ENCODE measurements around the gene EDN3. TPM values are rescaled to one million over a fixed set of nuclear protein-coding genes. Genes with fewer than 3 reads are reported as not detected.

EDN3 gene
- total RNA-seq: not detected in 2 replicates

DNA sequence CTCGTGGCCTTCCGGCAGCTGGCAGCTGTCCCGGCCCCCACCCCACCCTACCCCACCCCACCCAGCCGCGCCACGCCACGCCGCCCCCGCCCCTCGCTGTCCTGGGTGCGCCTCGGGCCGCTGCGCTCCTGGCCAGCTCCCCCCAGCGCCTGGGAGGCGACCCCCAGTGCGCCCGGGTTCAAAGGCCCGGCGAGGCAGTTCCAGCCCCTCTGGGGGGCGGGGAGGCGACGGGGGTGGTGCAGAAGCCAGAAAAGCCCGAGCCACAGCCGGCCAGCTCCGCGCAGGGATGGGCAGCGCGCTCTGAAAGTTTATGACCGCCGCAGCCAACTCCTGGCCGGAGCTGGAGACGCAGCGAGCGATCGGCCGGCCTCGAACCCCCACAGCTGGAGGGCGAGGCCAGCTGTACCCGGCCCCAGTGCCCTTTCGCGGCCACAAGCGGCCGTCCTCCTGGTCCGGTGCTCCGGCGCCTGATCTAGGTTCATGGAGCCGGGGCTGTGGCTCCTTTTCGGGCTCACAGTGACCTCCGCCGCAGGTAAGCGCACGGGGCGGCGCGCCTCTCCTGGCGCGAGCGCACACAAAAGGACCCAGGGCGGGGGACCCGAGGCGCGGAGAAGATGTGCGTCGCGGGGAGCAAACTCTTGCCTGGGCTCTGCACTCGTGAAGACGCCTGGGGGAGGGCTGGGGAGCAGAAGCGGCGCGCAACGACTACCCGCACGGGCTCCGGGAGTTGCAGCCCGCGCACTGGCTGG lies at the start of gene EDN3:
Gene EDN3, plus strand, starts transcription at position 279 of the 749 bp plus-strand sequence. Its CDS starts 202 bp downstream, at position 481.
- Mint-ChIP-seq H3K9me3 (no peaks in the 10 kb centered on the region), H3K27ac (no peak within 1 kb of the TSS), H3K27me3 (ENCODE audit: insufficient read depth) (peaks cover 60% of the 10 kb centered on the region), H3K36me3 (ENCODE audit: low read depth) (no peaks in the 10 kb centered on the region), H3K4me1 (ENCODE audit: low read depth) (no peaks in the 10 kb centered on the region), H3K4me3 (no peak within 1 kb of the TSS)
- intact Hi-C loops (cut with micrococcal nuclease): no loop called here
- no peak for DNase-seq (ENCODE audit: low spot score)

GRCh38 chr20:59253325-59253724 lies 47.1 kb upstream of the EDN3 start:
- H3K36me3 Mint-ChIP-seq (ENCODE audit: low read depth): peaks cover 44% of the 10 kb centered on the region

DNA sequence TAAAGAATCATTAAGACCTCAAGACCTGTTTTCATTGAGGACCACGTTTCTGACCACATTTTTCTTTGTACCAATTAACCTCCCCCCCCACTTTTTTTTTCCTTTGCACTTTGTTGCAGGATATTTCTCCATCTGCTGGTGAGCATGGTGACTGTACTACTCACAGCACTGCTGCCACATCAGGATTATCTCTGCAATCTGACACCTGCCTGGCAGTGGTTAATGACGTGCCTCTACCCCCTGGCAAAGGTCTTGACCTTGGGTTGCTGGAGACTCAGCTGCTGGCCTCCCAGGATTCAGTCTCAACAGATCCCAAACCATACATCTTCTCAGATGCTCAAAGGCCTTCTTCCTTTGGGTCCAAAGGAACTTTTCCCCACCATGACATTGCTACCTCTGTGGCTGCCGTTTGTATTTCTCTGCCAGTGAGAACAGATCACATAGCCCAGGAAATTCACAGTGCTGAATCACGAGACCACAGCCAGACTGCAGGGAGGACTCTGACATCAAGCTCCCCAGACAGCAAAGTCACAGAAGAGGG lies 46.6 kb upstream of the EDN3 start:
- peak; percentile 27 for DNase-seq (ENCODE audit: low spot score)
- Mint-ChIP-seq H3K4me1 (ENCODE audit: low read depth) (peaks cover 48% of the 10 kb centered on the region), H3K27me3 (ENCODE audit: insufficient read depth) (peaks cover 3% of the 10 kb centered on the region), H3K9me3 (peaks cover 24% of the 10 kb centered on the region), H3K4me3 (peak overlapping the region; percentile 72), H3K27ac (peak overlapping the region; percentile 91), H3K36me3 (ENCODE audit: low read depth) (peaks cover 44% of the 10 kb centered on the region)
- intact Hi-C loops (cut with micrococcal nuclease): loop anchor here (1.0 to 5.0 kb wide), 2 partner anchors 92 to 166 kb away; partner anchors contain the start of gene ZNF831

More at GRCh38 chr20:59253325-59253724, 47.1 kb upstream of the EDN3 start:
- Mint-ChIP-seq H3K27me3 (ENCODE audit: insufficient read depth) (peaks cover 1% of the 10 kb centered on the region), H3K27ac (peak overlapping the region; percentile 91), H3K4me1 (ENCODE audit: low read depth) (peaks cover 42% of the 10 kb centered on the region), H3K9me3 (peaks cover 24% of the 10 kb centered on the region), H3K4me3 (peak overlapping the region; percentile 72)
- no peak for DNase-seq (ENCODE audit: low spot score)
- intact Hi-C loops (cut with micrococcal nuclease): loop anchor here (1.0 to 5.0 kb wide), 2 partner anchors 91 to 165 kb away; partner anchors contain the start of gene ZNF831

DNA sequence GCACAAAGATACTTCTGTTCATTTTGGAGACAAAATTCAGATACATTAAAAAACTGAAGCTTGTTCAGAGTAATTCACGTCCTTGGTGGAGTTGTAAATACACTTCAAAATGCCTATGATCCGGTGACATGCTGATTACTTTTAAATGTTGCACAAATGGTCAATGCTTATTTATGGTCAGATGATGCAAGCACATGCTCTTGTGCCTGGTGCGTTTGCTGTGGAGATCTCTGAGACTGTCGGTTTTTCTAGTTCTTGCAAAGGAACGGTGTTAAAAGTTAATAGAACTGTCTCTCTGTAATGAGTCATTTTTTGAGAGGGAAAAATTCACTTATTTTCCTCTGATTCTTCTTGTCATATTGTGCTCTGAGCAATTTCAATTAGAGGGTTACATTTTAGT lies 45.2 kb upstream of the EDN3 start:
- H3K27me3 Mint-ChIP-seq (ENCODE audit: insufficient read depth): peaks cover 7% of the 10 kb centered on the region
- intact Hi-C loops (cut with micrococcal nuclease): no loop called here
- H3K4me1 Mint-ChIP-seq (ENCODE audit: low read depth): peaks cover 54% of the 10 kb centered on the region
- no peak overlapping the region for H3K4me3 Mint-ChIP-seq
- peaks cover 23% of the 10 kb centered on the region for H3K9me3 Mint-ChIP-seq
- peaks cover 38% of the 10 kb centered on the region for H3K36me3 Mint-ChIP-seq (ENCODE audit: low read depth)
- no peak for DNase-seq (ENCODE audit: low spot score)
- H3K27ac Mint-ChIP-seq: no peak overlapping the region

DNA sequence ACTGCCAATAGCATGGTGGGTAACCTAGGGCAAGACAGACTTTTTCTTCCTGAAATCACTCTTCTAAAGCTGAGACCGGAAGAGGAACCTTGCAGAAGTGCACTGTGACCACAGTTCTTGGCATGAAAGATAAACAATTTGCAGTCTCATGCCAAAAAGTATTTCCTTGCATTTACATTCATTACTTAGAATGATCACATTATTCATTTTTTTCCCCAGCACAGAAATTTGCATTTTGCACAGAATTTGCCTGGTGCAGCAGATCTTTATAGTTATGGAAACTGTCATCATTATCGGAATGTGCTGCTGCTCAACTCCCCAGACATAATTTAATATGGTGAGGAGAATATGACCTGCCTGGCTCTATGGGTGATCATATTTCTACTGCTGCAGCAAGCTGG lies 42.2 kb upstream of the EDN3 start:
- peaks cover 10% of the 10 kb centered on the region for H3K27me3 Mint-ChIP-seq (ENCODE audit: insufficient read depth)
- H3K27ac Mint-ChIP-seq: peak overlapping the region; percentile 62
- H3K4me3 Mint-ChIP-seq: peak overlapping the region; percentile 35
- H3K36me3 Mint-ChIP-seq (ENCODE audit: low read depth): peaks cover 12% of the 10 kb centered on the region
- H3K9me3 Mint-ChIP-seq: no peaks in the 10 kb centered on the region
- DNase-seq (ENCODE audit: low spot score): no peak
- intact Hi-C loops (cut with micrococcal nuclease): no loop called here
- peaks cover 32% of the 10 kb centered on the region for H3K4me1 Mint-ChIP-seq (ENCODE audit: low read depth)

- no peak overlapping the region for H3K4me3 Mint-ChIP-seq
- H3K9me3 Mint-ChIP-seq: no peaks in the 10 kb centered on the region
- intact Hi-C loops (cut with micrococcal nuclease): no loop called here
- H3K27ac Mint-ChIP-seq: no peak overlapping the region
- DNase-seq (ENCODE audit: low spot score): no peak
- peaks cover 8% of the 10 kb centered on the region for H3K36me3 Mint-ChIP-seq (ENCODE audit: low read depth)
- peaks cover 21% of the 10 kb centered on the region for H3K27me3 Mint-ChIP-seq (ENCODE audit: insufficient read depth)
- peaks cover 20% of the 10 kb centered on the region for H3K4me1 Mint-ChIP-seq (ENCODE audit: low read depth)
Measured at GRCh38 chr20:59259946-59260345, 40.5 kb upstream of the EDN3 start.

DNA sequence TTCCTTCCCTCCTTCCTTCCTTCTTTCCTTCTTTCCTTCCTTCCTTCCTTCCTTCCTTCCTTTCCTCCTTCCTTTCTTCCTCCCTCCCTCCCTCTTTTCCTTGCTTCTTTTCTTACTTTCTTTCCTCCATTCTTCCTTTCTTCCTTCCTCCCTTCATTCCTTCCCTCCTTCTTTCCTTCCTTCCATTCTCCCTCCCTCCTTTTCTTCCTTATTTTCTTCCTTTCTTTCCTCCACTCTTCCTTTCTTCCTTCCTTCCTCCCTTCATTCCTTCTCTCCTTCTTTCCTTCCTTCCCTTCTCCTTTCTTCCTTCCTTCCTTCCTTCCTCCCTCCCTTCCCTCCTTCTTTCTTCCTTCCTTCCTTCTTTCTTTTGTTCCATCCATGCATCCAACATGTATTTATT lies 35.1 kb upstream of the EDN3 start:
- Mint-ChIP-seq H3K4me1 (ENCODE audit: low read depth) (peaks cover 9% of the 10 kb centered on the region), H3K27ac (no peak overlapping the region), H3K9me3 (no peaks in the 10 kb centered on the region), H3K27me3 (ENCODE audit: insufficient read depth) (peaks cover 51% of the 10 kb centered on the region), H3K36me3 (ENCODE audit: low read depth) (no peaks in the 10 kb centered on the region), H3K4me3 (no peak overlapping the region)
- no peak for DNase-seq (ENCODE audit: low spot score)
- intact Hi-C loops (cut with micrococcal nuclease): no loop called here

DNA sequence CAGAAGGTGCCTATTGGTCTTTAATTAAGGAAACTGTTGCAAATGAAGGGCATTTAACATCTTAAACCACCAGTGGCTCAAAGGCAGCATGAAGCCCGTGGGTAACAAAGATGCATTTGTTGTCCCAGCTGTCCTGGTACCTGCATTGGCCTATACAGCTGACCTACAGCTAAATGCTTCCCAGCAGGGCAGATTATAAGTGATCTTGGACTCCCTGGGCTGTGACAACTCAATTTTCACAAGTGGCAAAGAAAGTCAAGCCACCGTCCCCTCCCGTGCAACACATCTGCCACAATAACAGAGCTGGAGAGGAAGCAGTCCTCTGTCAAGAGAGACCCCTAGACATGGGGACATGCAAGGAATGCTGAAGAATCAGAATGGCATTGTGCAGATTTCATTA lies 31.5 kb upstream of the EDN3 start:
- Mint-ChIP-seq H3K27ac (no peak overlapping the region), H3K9me3 (no peaks in the 10 kb centered on the region), H3K4me3 (no peak overlapping the region), H3K36me3 (ENCODE audit: low read depth) (no peaks in the 10 kb centered on the region), H3K4me1 (ENCODE audit: low read depth) (peaks cover 17% of the 10 kb centered on the region), H3K27me3 (ENCODE audit: insufficient read depth) (peaks cover 56% of the 10 kb centered on the region)
- intact Hi-C loops (cut with micrococcal nuclease): no loop called here
- DNase-seq (ENCODE audit: low spot score): no peak

DNA sequence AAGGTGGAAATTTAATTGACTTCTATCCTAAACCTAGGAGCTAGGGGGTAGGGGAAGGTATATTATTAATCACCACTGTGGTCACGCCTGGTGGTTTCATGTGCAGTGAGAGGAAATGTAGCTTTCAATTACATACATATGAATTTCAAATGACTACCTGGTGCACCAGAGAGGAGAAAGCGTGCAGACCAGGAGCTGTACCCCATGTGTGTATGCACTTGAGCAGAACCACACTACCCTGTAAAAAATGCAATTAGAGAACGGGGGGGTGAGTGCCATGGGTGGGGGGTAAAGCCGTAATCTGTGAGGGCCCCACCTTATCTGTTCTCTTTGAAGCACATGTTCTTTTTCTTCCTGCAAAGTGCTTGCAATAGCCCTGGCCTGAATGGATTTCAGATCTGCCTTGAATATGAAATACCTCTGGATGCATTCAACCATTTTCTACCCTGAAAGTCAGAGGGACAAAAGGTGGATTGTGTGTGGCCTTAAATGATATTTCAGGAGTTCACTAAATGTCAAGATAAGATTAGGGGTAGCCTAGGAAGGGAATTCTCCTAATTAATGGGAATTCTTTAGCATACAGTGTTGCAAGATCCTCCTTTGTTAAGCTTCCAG lies 30.9 kb upstream of the EDN3 start:
- H3K4me1 Mint-ChIP-seq (ENCODE audit: low read depth): peaks cover 23% of the 10 kb centered on the region
- H3K27ac Mint-ChIP-seq: no peak overlapping the region
- H3K9me3 Mint-ChIP-seq: no peaks in the 10 kb centered on the region
- H3K36me3 Mint-ChIP-seq (ENCODE audit: low read depth): no peaks in the 10 kb centered on the region
- H3K27me3 Mint-ChIP-seq (ENCODE audit: insufficient read depth): peaks cover 51% of the 10 kb centered on the region
- no peak overlapping the region for H3K4me3 Mint-ChIP-seq
- no peak for DNase-seq (ENCODE audit: low spot score)
- intact Hi-C loops (cut with micrococcal nuclease): no loop called here

GRCh38 chr20:59270380-59270779 lies 30.0 kb upstream of the EDN3 start:
- Mint-ChIP-seq H3K9me3 (no peaks in the 10 kb centered on the region), H3K4me3 (no peak overlapping the region), H3K36me3 (ENCODE audit: low read depth) (no peaks in the 10 kb centered on the region), H3K27me3 (ENCODE audit: insufficient read depth) (peaks cover 46% of the 10 kb centered on the region), H3K27ac (no peak overlapping the region), H3K4me1 (ENCODE audit: low read depth) (peaks cover 24% of the 10 kb centered on the region)
- intact Hi-C loops (cut with micrococcal nuclease): no loop called here
- DNase-seq (ENCODE audit: low spot score): no peak

- peaks cover 24% of the 10 kb centered on the region for H3K4me1 Mint-ChIP-seq (ENCODE audit: low read depth)
- no peak overlapping the region for H3K27ac Mint-ChIP-seq
- H3K36me3 Mint-ChIP-seq (ENCODE audit: low read depth): no peaks in the 10 kb centered on the region
- no peak overlapping the region for H3K4me3 Mint-ChIP-seq
- peaks cover 20% of the 10 kb centered on the region for H3K27me3 Mint-ChIP-seq (ENCODE audit: insufficient read depth)
- H3K9me3 Mint-ChIP-seq: no peaks in the 10 kb centered on the region
- intact Hi-C loops (cut with micrococcal nuclease): no loop called here
- DNase-seq (ENCODE audit: low spot score): no peak
Measured at GRCh38 chr20:59273739-59274357, 26.6 kb upstream of the EDN3 start.

DNA sequence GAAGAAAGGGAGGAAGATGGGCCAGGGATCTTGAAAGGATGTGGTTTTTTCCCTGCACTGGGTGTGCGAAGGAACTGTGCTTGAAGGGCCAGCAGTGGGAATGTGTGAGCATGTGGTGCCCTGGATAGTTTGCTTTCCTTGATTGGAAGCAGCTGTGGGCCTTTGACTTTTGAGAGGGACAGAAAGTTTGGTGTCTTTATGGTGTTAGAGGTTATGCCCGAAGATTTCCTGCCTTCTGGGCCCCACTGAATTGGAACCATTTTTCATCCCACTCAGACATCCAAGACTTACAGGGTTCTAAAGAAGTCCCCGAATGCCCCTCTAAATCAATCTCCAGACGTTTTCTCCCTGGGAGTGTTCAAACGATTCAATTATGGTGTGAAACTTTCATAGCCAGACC lies 23.5 kb upstream of the EDN3 start:
- H3K4me1 Mint-ChIP-seq (ENCODE audit: low read depth): peaks cover 15% of the 10 kb centered on the region
- intact Hi-C loops (cut with micrococcal nuclease): no loop called here
- no peaks in the 10 kb centered on the region for H3K36me3 Mint-ChIP-seq (ENCODE audit: low read depth)
- no peak overlapping the region for H3K4me3 Mint-ChIP-seq
- no peak for DNase-seq (ENCODE audit: low spot score)
- no peak overlapping the region for H3K27ac Mint-ChIP-seq
- H3K9me3 Mint-ChIP-seq: no peaks in the 10 kb centered on the region
- peaks cover 8% of the 10 kb centered on the region for H3K27me3 Mint-ChIP-seq (ENCODE audit: insufficient read depth)

- DNase-seq (ENCODE audit: low spot score): no peak
- no peaks in the 10 kb centered on the region for H3K4me1 Mint-ChIP-seq (ENCODE audit: low read depth)
- H3K27me3 Mint-ChIP-seq (ENCODE audit: insufficient read depth): peaks cover 10% of the 10 kb centered on the region
- H3K4me3 Mint-ChIP-seq: no peak overlapping the region
- no peaks in the 10 kb centered on the region for H3K36me3 Mint-ChIP-seq (ENCODE audit: low read depth)
- no peaks in the 10 kb centered on the region for H3K9me3 Mint-ChIP-seq
- intact Hi-C loops (cut with micrococcal nuclease): no loop called here
- no peak overlapping the region for H3K27ac Mint-ChIP-seq
Measured at GRCh38 chr20:59284470-59284869, 15.9 kb upstream of the EDN3 start.
